IMR-90 (cell line): ENCODE measurements around the gene SMIM41. TPM values are rescaled to one million over a fixed set of nuclear protein-coding genes. Genes with fewer than 3 reads are reported as not detected.

Experiments
- ATAC-seq: fragments of 200-7000 bp; cut with Tn5 transposase; 2 replicates; pipeline ENCODE4 v1.9.1; 2020; ENCODE audit warnings: low read depth, mild to moderate bottlenecking, moderate library complexity
- BruUV-seq: library from RNA; stranded (reverse); fragments of 400-500 nt; replicated peaks from 2 replicates; lab custom pipeline; 2021; lab: Mats Ljungman, UMichigan
- CTCF ChIA-PET: fragments of 300-600 bp; formaldehyde crosslinking; extraction: SDS; loops from one replicate; lab custom pipeline; 2021; ENCODE audit warnings: antibody characterized with exemption; lab: Yijun Ruan, JAX
- POLR2A ChIA-PET: fragments of 300-600 bp; sonication (Branson Sonifier 250); formaldehyde crosslinking; loops from one replicate; lab custom pipeline; 2022; ENCODE audit warnings: antibody characterized with exemption; ENCODE audit not compliant: unreplicated experiment; lab: Charles Lee
- DNase-seq: peaks from one replicate; pipeline ENCODE4 v3.0.0; 2013
- H2AFZ ChIP-seq: replicated peaks from 2 replicates; pipeline ENCODE3; 2013; ENCODE audit warnings: low read length, mild to moderate bottlenecking; ENCODE audit not compliant: poor library complexity
- H2AK5ac ChIP-seq: 2 replicates; pipeline ENCODE4 v1.6.1; 2013; ENCODE audit warnings: low read depth, low read length, inconsistent platforms
- H2AK9ac ChIP-seq: replicated peaks from 2 replicates; pipeline ENCODE3; 2013; ENCODE audit warnings: mild to moderate bottlenecking, low read depth, low read length, moderate library complexity; ENCODE audit not compliant: poor library complexity
- H2BK120ac ChIP-seq: 2 replicates; pipeline ENCODE4 v1.6.1; 2013; ENCODE audit warnings: low read depth, low read length, inconsistent platforms
- H2BK15ac ChIP-seq: 3 replicates; pipeline ENCODE4 v1.6.1; 2013; ENCODE audit warnings: low read depth, low read length, inconsistent platforms
- H2BK20ac ChIP-seq: 2 replicates; pipeline ENCODE4 v1.6.1; 2013; ENCODE audit warnings: low read depth, mild to moderate bottlenecking, inconsistent platforms, low read length, moderate library complexity
- H2BK5ac ChIP-seq: 2 replicates; pipeline ENCODE4 v1.6.1; 2013; ENCODE audit warnings: mild to moderate bottlenecking, low read depth, low read length, inconsistent platforms; ENCODE audit not compliant: poor library complexity, severe bottlenecking
- H3K14ac ChIP-seq: replicated peaks from 2 replicates; pipeline ENCODE4 v1.6.1; 2013; ENCODE audit warnings: low read depth, low read length, inconsistent platforms
- H3K18ac ChIP-seq: 2 replicates; pipeline ENCODE4 v1.6.1; 2013; ENCODE audit warnings: low read depth, low read length, control low read depth
- H3K23ac ChIP-seq: 2 replicates; pipeline ENCODE4 v1.6.1; 2013; ENCODE audit warnings: low read depth, low read length, inconsistent platforms
- H3K27ac ChIP-seq: 2 replicates; pipeline ENCODE4 v1.5.1; 2013; ENCODE audit warnings: mild to moderate bottlenecking, control low read depth, low read length; ENCODE audit not compliant: insufficient read depth
- H3K27me3 ChIP-seq: 2 replicates; pipeline ENCODE4 v1.6.1; 2013; ENCODE audit warnings: low read length; ENCODE audit not compliant: control insufficient read depth, insufficient read depth
- H3K36me3 ChIP-seq: 2 replicates; pipeline ENCODE4 v1.6.1; 2013; ENCODE audit warnings: low read length, mixed read lengths; ENCODE audit not compliant: control insufficient read depth, insufficient read depth
- H3K4ac ChIP-seq: 2 replicates; pipeline ENCODE4 v1.6.1; 2013; ENCODE audit warnings: low read depth, low read length, inconsistent platforms
- H3K4me1 ChIP-seq: 2 replicates; pipeline ENCODE4 v1.6.1; 2013; ENCODE audit warnings: low read length, mixed read lengths; ENCODE audit not compliant: control insufficient read depth, insufficient read depth
- H3K4me2 ChIP-seq: 2 replicates; pipeline ENCODE4 v1.6.1; 2013; ENCODE audit warnings: low read depth, mild to moderate bottlenecking, control low read depth, low read length, moderate library complexity
- H3K4me3 ChIP-seq: 2 replicates; pipeline ENCODE4 v1.5.1; 2013; ENCODE audit warnings: low read depth, mild to moderate bottlenecking, control low read depth, low read length, moderate library complexity; ENCODE audit not compliant: insufficient read depth
- H3K56ac ChIP-seq: 2 replicates; pipeline ENCODE4 v1.6.1; 2013; ENCODE audit warnings: low read length, inconsistent platforms; ENCODE audit not compliant: insufficient read depth; ENCODE audit errors: extremely low read depth
- H3K79me1 ChIP-seq, 2 experiments: 2 replicates each; pipeline ENCODE4 v1.6.1; 2013; ENCODE audit warnings: low read length in 2 of 2, inconsistent platforms in 1 of 2, low read depth in 1 of 2
- H3K9ac ChIP-seq: 2 replicates; pipeline ENCODE4 v1.6.1; 2013; ENCODE audit warnings: low read depth, low read length, control low read depth
- H3K9me1 ChIP-seq: 2 replicates; pipeline ENCODE4 v1.6.1; 2013; ENCODE audit warnings: low read length, inconsistent platforms; ENCODE audit not compliant: insufficient read depth
- H3K9me3 ChIP-seq: 2 replicates; pipeline ENCODE4 v1.6.1; 2013; ENCODE audit warnings: low read length; ENCODE audit not compliant: control insufficient read depth, insufficient read depth
- H4K20me1 ChIP-seq: 2 replicates; pipeline ENCODE4 v1.6.1; 2013; ENCODE audit warnings: low read length, inconsistent platforms; ENCODE audit not compliant: insufficient read depth
- H4K5ac ChIP-seq: 2 replicates; pipeline ENCODE4 v1.6.1; 2013; ENCODE audit warnings: mild to moderate bottlenecking, low read depth, low read length, control low read depth
- H4K8ac ChIP-seq, 2 experiments: 2 replicates each; pipeline ENCODE4 v1.6.1; 2013; ENCODE audit warnings: low read depth in 2 of 2, low read length in 2 of 2, control low read depth in 1 of 2, inconsistent platforms in 1 of 2
- H4K91ac ChIP-seq: 2 replicates; pipeline ENCODE4 v1.6.1; 2013; ENCODE audit warnings: low read depth, low read length, inconsistent platforms; ENCODE audit not compliant: insufficient read depth
- BHLHE40 ChIP-seq: fragments of 150-350 bp; IDR thresholded peaks from 2 replicates; pipeline ENCODE4 v1.6.1; 2016; ENCODE audit warnings: mild to moderate bottlenecking, low read depth, low read length
- CHD1 ChIP-seq: IDR thresholded peaks from 2 replicates; pipeline ENCODE4 v1.6.1; 2012; ENCODE audit warnings: low read depth, low read length, improper control_type of control experiment
- CTCF ChIP-seq: conservative IDR thresholded peaks from 2 replicates; pipeline ENCODE4 v1.5.1; 2012; ENCODE audit warnings: mild to moderate bottlenecking, low read depth, low read length, improper control_type of control experiment
- MAFK ChIP-seq: IDR thresholded peaks from 2 replicates; pipeline ENCODE4 v1.6.1; 2012; ENCODE audit warnings: low read depth, low read length, improper control_type of control experiment
- MAZ ChIP-seq: IDR thresholded peaks from 2 replicates; pipeline ENCODE4 v1.6.1; 2012; ENCODE audit warnings: low read depth, mild to moderate bottlenecking, low read length, improper control_type of control experiment, moderate library complexity, borderline replicate concordance
- MXI1 ChIP-seq: IDR thresholded peaks from 2 replicates; pipeline ENCODE4 v1.6.1; 2012; ENCODE audit warnings: low read depth, mild to moderate bottlenecking, low read length, moderate library complexity, borderline replicate concordance
- NFE2L2 ChIP-seq: fragments of 150-350 bp; IDR thresholded peaks from 2 replicates; pipeline ENCODE4 v1.6.1; 2016; ENCODE audit warnings: low read depth, mild to moderate bottlenecking, low read length
- RAD21 ChIP-seq: IDR thresholded peaks from 2 replicates; pipeline ENCODE4 v1.6.1; 2012; ENCODE audit warnings: low read length, improper control_type of control experiment
- RCOR1 ChIP-seq: IDR thresholded peaks from 2 replicates; pipeline ENCODE4 v1.6.1; 2012; ENCODE audit warnings: mild to moderate bottlenecking, low read length, improper control_type of control experiment; ENCODE audit not compliant: insufficient replicate concordance
- SMC3 ChIP-seq: fragments of 150-350 bp; IDR thresholded peaks from 2 replicates; pipeline ENCODE4 v1.6.1; 2016; ENCODE audit warnings: low read depth, mild to moderate bottlenecking, antibody characterized with exemption, low read length, moderate library complexity
- WGBS, 2 experiments: methylation state at CpG; one replicate each; pipeline versions ENCODE4 v1.1.5 to v1.1.7; 2013; ENCODE audit warnings: missing lambda C conversion rate in 2 of 2; ENCODE audit not compliant: insufficient read length in 1 of 2; ENCODE audit errors: extremely low coverage in 2 of 2; 5-methylcytosine and 5-hydroxymethylcytosine counted together
- dilution Hi-C: fragments of 300-500 bp; cut with HindIII; formaldehyde crosslinking; loops from one replicate; pipeline ENCODE4 v1.14.3; 2018; ENCODE audit warnings: low sequenced_read_pairs; ENCODE audit not compliant: unreplicated experiment
- in situ Hi-C: fragments of 300-500 bp; cut with MboI; formaldehyde crosslinking; loops from 3 replicates; pipeline ENCODE4 v1.14.3; 2019; ENCODE audit warnings: low sequenced_read_pairs, inconsistent platforms, mixed read lengths
- intact Hi-C: fragments of 100-400 bp; cut with micrococcal nuclease; formaldehyde crosslinking; loops from 2 replicates; pipeline ENCODE4 v1.10.0; 2022
- polyA plus RNA-seq, 3 experiments: library from polyadenylated mRNA; depleted of rRNA; stranded (reverse); fragments of >200 nt; gene quantifications; 2 replicates each; pipeline ENCODE4 v1.2.3, GENCODE V29; 2012; ENCODE audit warnings: low replicate concordance in 1 of 3
- total RNA-seq: library from RNA; depleted of rRNA; stranded (reverse); fragments of >200 nt; gene quantifications from 2 replicates; pipeline ENCODE4 v1.2.3, GENCODE V29; 2012
- TF ChIP-seq, protein P1 (sequence below): fragments of 150-350 bp; IDR thresholded peaks from 2 replicates; pipeline ENCODE4 v1.6.1; 2017; ENCODE audit warnings: mild to moderate bottlenecking, antibody characterized with exemption, low read length, low read depth

Gene SMIM41
- total and polyA plus RNA-seq, 2 of the 4 experiments (the other 2 are of a cell fraction) = not detected

DNA sequence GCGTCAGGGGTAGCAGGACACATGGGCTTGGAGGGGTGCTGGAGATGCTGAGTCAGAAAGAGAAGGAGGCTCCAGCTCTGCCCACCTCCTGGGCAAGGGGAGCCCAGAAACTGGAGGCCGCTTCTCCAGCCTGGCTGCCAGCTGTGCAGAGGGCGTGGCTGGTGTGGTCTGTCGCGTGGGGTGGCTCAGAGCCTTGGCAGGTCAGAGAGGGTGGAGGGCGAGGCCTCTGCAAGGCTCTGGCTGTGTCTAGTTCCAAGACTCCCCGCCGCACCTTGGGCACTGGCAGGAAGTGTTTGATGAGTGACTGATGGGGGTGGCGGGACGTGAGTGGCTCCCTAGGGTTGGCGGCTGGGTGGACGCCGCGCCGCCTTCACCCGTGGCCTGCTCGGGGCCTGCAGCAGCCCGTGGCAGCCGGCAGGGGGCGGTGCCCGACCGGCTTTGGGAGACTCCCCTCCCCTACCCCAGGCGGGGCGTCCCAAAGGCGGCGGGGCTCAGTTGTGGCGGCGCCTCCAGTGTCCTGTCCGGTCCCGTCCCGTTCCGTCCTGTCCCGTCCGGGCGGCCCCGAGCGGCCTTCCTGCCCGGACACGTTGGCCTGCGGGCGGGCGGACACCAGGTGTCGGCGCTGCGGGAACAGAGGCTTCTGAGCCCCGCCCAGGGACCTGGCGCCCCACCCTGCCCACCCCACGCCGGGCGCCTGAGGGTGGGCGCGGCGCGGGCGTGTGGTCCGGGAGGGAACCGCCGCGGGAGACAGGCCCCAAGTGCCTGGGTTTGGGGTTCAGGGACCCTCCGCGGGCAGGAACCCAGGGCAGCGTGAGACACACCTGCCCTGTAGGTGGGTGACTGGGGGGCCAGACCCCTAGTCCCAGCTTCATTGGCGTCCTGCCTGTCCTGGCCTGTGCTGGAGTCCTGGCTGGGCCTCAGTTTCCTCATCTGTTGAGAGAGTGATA lies 72.6 kb downstream of the SMIM41 start (continued):
- TF ChIP-seq CTCF = peak; percentile 86

DNA sequence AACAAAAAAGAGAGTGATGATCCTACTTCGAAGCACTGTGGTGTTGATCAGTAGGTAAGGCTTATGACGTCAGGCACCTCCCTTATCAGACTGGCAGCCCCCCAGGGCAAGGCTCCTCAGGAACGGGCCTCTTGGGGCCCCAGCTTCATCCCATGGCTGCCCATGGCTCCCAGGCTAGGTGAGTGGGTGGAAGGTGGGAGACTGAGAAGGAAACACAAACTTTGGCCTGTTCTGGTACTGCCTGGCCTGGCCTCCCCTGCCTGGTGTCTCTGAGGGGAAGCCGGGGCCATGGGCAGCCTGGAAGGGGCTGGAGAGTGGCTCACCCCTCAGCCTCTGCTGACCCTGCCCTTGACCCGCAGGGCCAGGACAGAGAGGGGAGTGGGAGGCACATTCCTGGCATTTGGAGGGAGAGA lies 73.4 kb downstream of the SMIM41 start:
- no peaks in the 10 kb centered on the region for H3K9me3 ChIP-seq
- peak overlapping the region; percentile 94 for H2AFZ ChIP-seq
- no peaks in the 10 kb centered on the region for H3K36me3 ChIP-seq
- H2BK20ac ChIP-seq = peak overlapping the region; percentile 39; the same call in 1 of the 2 replicates
- ChIA-PET CTCF (interaction anchor here (0.6 to 1.5 kb wide), 3 partner anchors 33 to 175 kb away, joined by 3 to 6 read pairs (median 4); no protein-coding TSS in a partner anchor), POLR2A (no interaction called here)
- no peaks in the 10 kb centered on the region for H4K20me1 ChIP-seq
- H3K27ac ChIP-seq = no peak overlapping the region
- H3K56ac ChIP-seq = no peak overlapping the region
- no peak overlapping the region for H3K9ac ChIP-seq
- peaks cover 23% of the 10 kb centered on the region for H3K9me1 ChIP-seq
- H4K5ac ChIP-seq = no peak overlapping the region
- H3K23ac ChIP-seq = no peak overlapping the region
- H2BK5ac ChIP-seq = no peak overlapping the region
- H3K4ac ChIP-seq = peak overlapping the region; percentile 72
- peak overlapping the region; percentile 87 for H2AK9ac ChIP-seq
- H2BK120ac ChIP-seq = peak overlapping the region; percentile 52
- no peak overlapping the region for H3K14ac ChIP-seq
- peak overlapping the region; percentile 20 for H2AK5ac ChIP-seq
- 81% methylated on average over 2 of the region's 5 CpGs; no CpG with 5 or more reads in 1 of the 2 experiments for whole genome bisulfite sequencing, 2 experiments
- H3K4me2 ChIP-seq = no peak overlapping the region
- no peak for DNase-seq
- peak overlapping the region; percentile 34 to 67; a peak in 3 of 4 replicates for H4K8ac ChIP-seq
- dilution Hi-C loops (no loop called here), intact Hi-C loops (no loop called here), in situ Hi-C loops (loop anchor here (10.0 kb wide), 2 partner anchors 432 to 822 kb away; no protein-coding TSS in a partner anchor)
- no peak overlapping the region for H3K18ac ChIP-seq
- peak overlapping the region; percentile 76 for H4K91ac ChIP-seq
- no peak for ATAC-seq
- H3K27me3 ChIP-seq = no peaks in the 10 kb centered on the region
- no peak overlapping the region for H3K4me3 ChIP-seq
- BruUV-seq = no TSS peak
- peaks cover 17% of the 10 kb centered on the region for H3K4me1 ChIP-seq
- peaks cover 0 to 6% of the 10 kb centered on the region in 2 experiments; a peak in 1 of 4 replicates for H3K79me1 ChIP-seq
- H2BK15ac ChIP-seq = peak overlapping the region; percentile 70; the same call in 1 of the 3 replicates
- TF ChIP-seq RAD21 (no peak), MXI1 (no peak), CHD1 (no peak), SMC3 (no peak), RCOR1 (no peak), MAFK (no peak), NFE2L2 (no peak), MAZ (no peak), BHLHE40 (no peak)
- TF ChIP-seq, protein P1, sequence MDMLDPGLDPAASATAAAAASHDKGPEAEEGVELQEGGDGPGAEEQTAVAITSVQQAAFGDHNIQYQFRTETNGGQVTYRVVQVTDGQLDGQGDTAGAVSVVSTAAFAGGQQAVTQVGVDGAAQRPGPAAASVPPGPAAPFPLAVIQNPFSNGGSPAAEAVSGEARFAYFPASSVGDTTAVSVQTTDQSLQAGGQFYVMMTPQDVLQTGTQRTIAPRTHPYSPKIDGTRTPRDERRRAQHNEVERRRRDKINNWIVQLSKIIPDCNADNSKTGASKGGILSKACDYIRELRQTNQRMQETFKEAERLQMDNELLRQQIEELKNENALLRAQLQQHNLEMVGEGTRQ = no peak
